Mammary epithelial cell (primary cell): ENCODE measurements around the gene NFASC.

ENCODE experiments used
- EZH2 ChIP-seq: IDR thresholded peaks from 2 replicates; pipeline ENCODE4 v1.6.1; 2012; ENCODE audit warnings: low read length, inconsistent platforms, borderline replicate concordance
- TF ChIP-seq, protein P1 (sequence below), 2 donors: IDR thresholded peaks in 1 of 2; conservative IDR thresholded peaks in 1 of 2; 2 replicates each; pipeline ENCODE4 v1.5.1; 2011 to 2012; ENCODE audit warnings: inconsistent platforms in 2 of 2, low read length in 2 of 2, mild to moderate bottlenecking in 2 of 2, control low read depth in 1 of 2, low read depth in 1 of 2; ENCODE audit not compliant: insufficient read depth in 1 of 2; ENCODE audit errors: extremely low read depth in 1 of 2

GRCh38 chr1:205072286-205072685, 201.6 kb downstream of the NFASC start:
- TF ChIP-seq, protein P1, sequence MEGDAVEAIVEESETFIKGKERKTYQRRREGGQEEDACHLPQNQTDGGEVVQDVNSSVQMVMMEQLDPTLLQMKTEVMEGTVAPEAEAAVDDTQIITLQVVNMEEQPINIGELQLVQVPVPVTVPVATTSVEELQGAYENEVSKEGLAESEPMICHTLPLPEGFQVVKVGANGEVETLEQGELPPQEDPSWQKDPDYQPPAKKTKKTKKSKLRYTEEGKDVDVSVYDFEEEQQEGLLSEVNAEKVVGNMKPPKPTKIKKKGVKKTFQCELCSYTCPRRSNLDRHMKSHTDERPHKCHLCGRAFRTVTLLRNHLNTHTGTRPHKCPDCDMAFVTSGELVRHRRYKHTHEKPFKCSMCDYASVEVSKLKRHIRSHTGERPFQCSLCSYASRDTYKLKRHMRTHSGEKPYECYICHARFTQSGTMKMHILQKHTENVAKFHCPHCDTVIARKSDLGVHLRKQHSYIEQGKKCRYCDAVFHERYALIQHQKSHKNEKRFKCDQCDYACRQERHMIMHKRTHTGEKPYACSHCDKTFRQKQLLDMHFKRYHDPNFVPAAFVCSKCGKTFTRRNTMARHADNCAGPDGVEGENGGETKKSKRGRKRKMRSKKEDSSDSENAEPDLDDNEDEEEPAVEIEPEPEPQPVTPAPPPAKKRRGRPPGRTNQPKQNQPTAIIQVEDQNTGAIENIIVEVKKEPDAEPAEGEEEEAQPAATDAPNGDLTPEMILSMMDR (conservative IDR thresholded peaks at IDR 0.05 in 1 of 2, IDR thresholded peaks at IDR 0.05 in 1 of 2; ENCODE audit: extremely low read depth in 1 of 2, insufficient read depth in 1 of 2, low read depth in 1 of 2, low read length in 2 of 2) = no peak
- no peak for TF ChIP-seq EZH2
